Measurements from ENCODE around the gene MRLN.

MRLN gene

DNA sequence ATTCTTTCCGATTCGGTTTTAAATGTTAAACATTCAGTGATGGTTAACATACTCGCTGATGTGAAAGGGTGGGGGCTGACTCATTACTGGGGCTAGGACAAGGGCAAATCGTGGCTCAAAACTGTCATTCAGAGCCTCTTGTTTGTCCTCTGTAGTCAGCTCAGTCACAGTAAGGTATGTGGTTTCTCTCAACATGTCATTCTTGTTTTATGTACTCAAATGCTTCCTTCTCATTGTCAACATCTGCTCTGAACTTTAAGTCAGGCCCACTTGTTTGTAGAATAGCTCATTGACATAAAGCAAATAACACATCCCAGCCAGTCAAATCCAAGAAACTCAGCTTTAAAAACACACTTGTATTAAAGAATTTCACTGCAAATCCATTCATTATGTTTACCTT is 50.9 kb downstream of the MRLN start:
- no peak for DNase-seq

DNA sequence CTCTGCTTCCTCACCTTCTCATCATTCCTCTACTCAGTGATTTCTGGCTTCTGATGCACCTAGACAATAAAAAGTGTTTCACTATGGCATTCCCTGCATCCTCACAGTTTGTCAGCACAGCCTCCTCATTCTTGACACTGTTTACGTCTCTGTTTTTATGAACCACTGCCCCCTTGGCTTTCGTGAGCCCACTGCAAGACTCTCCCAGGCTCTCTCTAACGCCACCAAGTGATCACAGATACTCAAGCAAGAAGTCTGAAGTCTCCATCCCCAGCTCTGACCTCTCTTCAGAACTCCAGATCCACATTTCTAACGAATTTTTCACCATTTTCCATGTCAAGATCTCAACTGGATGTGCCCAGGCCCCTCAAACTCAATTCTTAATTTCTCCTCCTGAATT is 52.5 kb downstream of the MRLN start:
- DNase-seq: no peak

DNA sequence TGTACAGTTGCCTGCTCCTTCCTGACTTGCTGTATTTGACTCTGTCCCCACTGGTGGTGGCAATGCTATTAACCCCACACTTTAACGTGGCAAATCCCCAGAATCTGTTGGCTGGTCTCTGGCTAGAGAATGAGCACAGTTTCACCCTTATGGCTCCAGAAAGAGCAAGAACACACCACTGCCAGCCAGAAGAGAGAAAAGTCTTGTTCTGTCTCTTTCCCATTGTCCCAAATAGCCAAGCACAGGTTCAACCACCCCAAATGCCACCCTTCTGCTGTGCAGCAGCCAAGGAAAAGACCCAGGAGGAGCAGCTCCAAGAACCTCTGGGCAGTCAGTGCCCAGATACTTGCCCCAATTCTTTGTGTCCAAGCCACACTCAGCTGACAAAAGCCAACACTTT is 54.9 kb downstream of the MRLN start:
- no peak for DNase-seq

- no peak for DNase-seq
Measured at GRCh38 chr10:59695637-59696036, 57.6 kb downstream of the MRLN start.

- DNase-seq: no peak
Measured at GRCh38 chr10:59694936-59695335, 58.3 kb downstream of the MRLN start.

- no peak for DNase-seq
Measured at GRCh38 chr10:59692113-59692512, 61.1 kb downstream of the MRLN start.

GRCh38 chr10:59688921-59689351 is 64.3 kb downstream of the MRLN start:
- no peak for DNase-seq

- DNase-seq: no peak
Measured at GRCh38 chr10:59687657-59688056, 65.6 kb downstream of the MRLN start.
